ENCODE data around the gene BEND3. TPM values are rescaled to one million over a fixed set of nuclear protein-coding genes. Genes with fewer than 3 reads are reported as not detected.

Gene BEND3
- total RNA-seq, 1 experiment from 2014 or later, result 70.2 TPM

DNA sequence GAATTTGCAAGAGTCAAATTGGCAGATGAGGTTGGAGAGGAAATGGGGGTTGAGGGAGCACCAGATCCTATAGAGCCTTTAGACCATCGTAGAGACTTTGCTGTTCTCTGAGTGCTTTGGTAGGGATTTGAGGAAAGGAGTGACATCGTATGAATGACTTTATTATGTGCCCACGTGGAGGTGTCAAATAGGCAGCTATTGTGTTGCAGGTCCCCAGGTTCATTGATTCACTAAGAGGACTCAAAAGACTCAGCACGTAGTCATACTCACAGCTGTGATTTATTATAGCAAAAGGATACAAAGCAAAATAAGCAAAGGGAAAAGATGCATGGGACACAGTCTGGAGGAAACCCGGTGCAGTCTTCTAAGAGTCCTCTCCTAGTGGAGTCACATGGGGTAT lies 85.2 kb downstream of the BEND3 start:
- no peak overlapping the region for H3K18ac ChIP-seq (ENCODE audit: insufficient read length, low read depth, low read length)
- no peak overlapping the region for H3K23ac ChIP-seq (ENCODE audit: insufficient read length, low read depth, low read length)
- peaks cover 7% of the 10 kb centered on the region for H3K23me2 ChIP-seq (ENCODE audit: insufficient read length, low read depth, low read length, poor library complexity, severe bottlenecking)
- H4K8ac ChIP-seq (replicated peaks; ENCODE audit: insufficient read length, low read depth, low read length), result no peak overlapping the region
- no peak overlapping the region for H3T11ph ChIP-seq (ENCODE audit: low read length)
- no CpG with 5 or more reads among the region's 5 CpGs for WGBS (ENCODE audit: extremely low coverage, insufficient read length, low lambda C conversion rate)
- no peaks in the 10 kb centered on the region for H3K27me3 ChIP-seq (ENCODE audit: insufficient read depth, low read length)
- peaks cover 12 to 16% of the 10 kb centered on the region in 2 experiments for H3K4me1 Mint-ChIP-seq
- no peak overlapping the region for H4K5ac ChIP-seq (ENCODE audit: insufficient read length, low read depth, low read length)
- no peaks in the 10 kb centered on the region; the same call in 1 of the 2 replicates for H3K4me1 ChIP-seq (ENCODE audit: insufficient read depth, low read length)
- no peak for DNase-seq
- no peak overlapping the region for H2AK5ac ChIP-seq (ENCODE audit: insufficient read length, low read length)
- no peaks in the 10 kb centered on the region for H3K79me2 ChIP-seq (ENCODE audit: insufficient read depth, low read length)
- TF ChIP-seq, protein P1, sequence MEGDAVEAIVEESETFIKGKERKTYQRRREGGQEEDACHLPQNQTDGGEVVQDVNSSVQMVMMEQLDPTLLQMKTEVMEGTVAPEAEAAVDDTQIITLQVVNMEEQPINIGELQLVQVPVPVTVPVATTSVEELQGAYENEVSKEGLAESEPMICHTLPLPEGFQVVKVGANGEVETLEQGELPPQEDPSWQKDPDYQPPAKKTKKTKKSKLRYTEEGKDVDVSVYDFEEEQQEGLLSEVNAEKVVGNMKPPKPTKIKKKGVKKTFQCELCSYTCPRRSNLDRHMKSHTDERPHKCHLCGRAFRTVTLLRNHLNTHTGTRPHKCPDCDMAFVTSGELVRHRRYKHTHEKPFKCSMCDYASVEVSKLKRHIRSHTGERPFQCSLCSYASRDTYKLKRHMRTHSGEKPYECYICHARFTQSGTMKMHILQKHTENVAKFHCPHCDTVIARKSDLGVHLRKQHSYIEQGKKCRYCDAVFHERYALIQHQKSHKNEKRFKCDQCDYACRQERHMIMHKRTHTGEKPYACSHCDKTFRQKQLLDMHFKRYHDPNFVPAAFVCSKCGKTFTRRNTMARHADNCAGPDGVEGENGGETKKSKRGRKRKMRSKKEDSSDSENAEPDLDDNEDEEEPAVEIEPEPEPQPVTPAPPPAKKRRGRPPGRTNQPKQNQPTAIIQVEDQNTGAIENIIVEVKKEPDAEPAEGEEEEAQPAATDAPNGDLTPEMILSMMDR (conservative IDR thresholded peaks at IDR 0.05), result no peak
- no peak overlapping the region for H2BK5ac ChIP-seq (ENCODE audit: insufficient read length, low read length)
- peaks cover 6 to 7% of the 10 kb centered on the region in 2 experiments; a peak in 3 of 5 replicates for H3K9me3 Mint-ChIP-seq
- H2BK15ac ChIP-seq (ENCODE audit: low read depth, low read length), result no peak overlapping the region
- no peak overlapping the region for H3K27ac Mint-ChIP-seq
- no peak overlapping the region for H3K4ac ChIP-seq (ENCODE audit: low read depth, low read length)
- no peak overlapping the region for H3K27ac ChIP-seq (ENCODE audit: insufficient read length, low read depth, low read length)
- no peak overlapping the region for H2AFZ ChIP-seq (ENCODE audit: low read length)
- no peak overlapping the region for H3K9ac ChIP-seq (ENCODE audit: extremely low read depth, insufficient read length, low read length)
- H3K4me2 ChIP-seq (ENCODE audit: insufficient read depth, insufficient read length, low read length), result no peak overlapping the region
- H3K27me3 Mint-ChIP-seq (ENCODE audit: low read depth), result peaks cover 2% of the 10 kb centered on the region; the same call in 1 of the 2 replicates
- no peak overlapping the region for H4K91ac ChIP-seq (ENCODE audit: insufficient read length, low read depth, low read length)
- H3K79me1 ChIP-seq (ENCODE audit: insufficient read depth, low read depth, low read length, poor library complexity, severe bottlenecking), result no peaks in the 10 kb centered on the region
- no peak overlapping the region for H2BK120ac ChIP-seq (ENCODE audit: low read depth, low read length, poor library complexity, severe bottlenecking)
- no peak overlapping the region for H3K14ac ChIP-seq (ENCODE audit: insufficient read depth, low read length)
- peaks cover 7 to 20% (median 8%) of the 10 kb centered on the region in 3 experiments for H3K36me3 Mint-ChIP-seq (ENCODE audit: insufficient read depth in 1 of 3, low read depth in 3 of 3)
- no peak overlapping the region for H2BK12ac ChIP-seq (ENCODE audit: insufficient read length, low read depth, low read length)
- H3K4me3 Mint-ChIP-seq, result peak overlapping the region; percentile 92 to 97; a peak in 4 of 5 replicates
- no peak overlapping the region for H2BK20ac ChIP-seq (ENCODE audit: low read depth, low read length, poor library complexity, severe bottlenecking)
- H3K56ac ChIP-seq (ENCODE audit: insufficient read length, low read depth, low read length), result no peak overlapping the region
- no peaks in the 10 kb centered on the region for H3K9me3 ChIP-seq (ENCODE audit: control insufficient read depth, low read depth, low read length)
- H4K20me1 ChIP-seq (ENCODE audit: control insufficient read depth, insufficient read depth, insufficient read length), result no peaks in the 10 kb centered on the region

All from H9 (cell line).